GM19351 (cell line): ENCODE results near the gene INPP5A.
A peak's percentile ranks its signal among the peaks of the same experiment; 100 is the strongest.
"Not testable (repeated sequence)": the region's sequence is repeated elsewhere in the genome, so short reads cannot be mapped to it uniquely, and the experiment has no call there.

Experiments used
- ATAC-seq: cut with Tn5 transposase; IDR thresholded peaks from one replicate; pipeline ENCODE4 v1.9.1; 2021; ENCODE audit warnings: mild to moderate bottlenecking, moderate library complexity; ENCODE audit not compliant: unreplicated experiment

Gene INPP5A

GRCh38 chr10:132537684-132538001 is at the start of gene INPP5A:
Gene INPP5A (plus strand): TSS chr10:132537787. CDS start chr10:132538097, 310 bp downstream.
- peak; percentile 68 for ATAC-seq

GRCh38 chr10:132488231-132488821 is 49.3 kb upstream of the INPP5A start:
- ATAC-seq = no peak

GRCh38 chr10:132489053-132489703 is 48.4 kb upstream of the INPP5A start:
- ATAC-seq = no peak

- no peak for ATAC-seq
Measured at GRCh38 chr10:132489704-132490534, 47.7 kb upstream of the INPP5A start.

- not testable (repeated sequence) for ATAC-seq
Measured at GRCh38 chr10:132491534-132491933, 46.1 kb upstream of the INPP5A start.

- no peak for ATAC-seq
Measured at GRCh38 chr10:132492323-132493025, 45.1 kb upstream of the INPP5A start.

GRCh38 chr10:132493246-132493755 is 44.3 kb upstream of the INPP5A start:
- no peak for ATAC-seq

- ATAC-seq = no peak
Measured at GRCh38 chr10:132493756-132494290, 43.8 kb upstream of the INPP5A start.

GRCh38 chr10:132494866-132495630 is 42.5 kb upstream of the INPP5A start:
- ATAC-seq = no peak

GRCh38 chr10:132496360-132497062 is 41.1 kb upstream of the INPP5A start:
- ATAC-seq = no peak

- no peak for ATAC-seq
Measured at GRCh38 chr10:132497063-132497680, 40.4 kb upstream of the INPP5A start.

GRCh38 chr10:132497861-132498561 is 39.6 kb upstream of the INPP5A start:
- ATAC-seq = no peak

- no peak for ATAC-seq
Measured at GRCh38 chr10:132498562-132499366, 38.8 kb upstream of the INPP5A start.

- ATAC-seq = no peak
Measured at GRCh38 chr10:132499367-132499685, 38.3 kb upstream of the INPP5A start.

GRCh38 chr10:132500781-132501415 is 36.7 kb upstream of the INPP5A start:
- no peak for ATAC-seq

GRCh38 chr10:132502544-132503300 is 34.9 kb upstream of the INPP5A start:
- ATAC-seq = no peak
